SK-N-SH (cell line): ENCODE measurements around the gene ZMYM3.
"Not testable (repeated sequence)": the region's sequence is repeated elsewhere in the genome, so short reads cannot be mapped to it uniquely, and the experiment has no call there.

Experiments used
- EP300 ChIP-seq, 2 experiments: IDR thresholded peaks; 2 replicates each; pipeline versions ENCODE4 v1.4.0 to v1.6.1; 2012; ENCODE audit warnings: borderline replicate concordance in 1 of 2, low read depth in 1 of 2, low read length in 1 of 2
- JUND ChIP-seq: IDR thresholded peaks from 2 replicates; pipeline ENCODE4 v1.4.0; 2012
- MXI1 ChIP-seq: IDR thresholded peaks from 2 replicates; pipeline ENCODE4 v1.6.1; 2012; ENCODE audit warnings: mild to moderate bottlenecking, low read depth, low read length, improper control_type of control experiment
- POLR2AphosphoS5 ChIP-seq: IDR thresholded peaks from 2 replicates; pipeline ENCODE4 v1.6.1; 2012; ENCODE audit warnings: low read depth, low read length
- RCOR1 ChIP-seq: fragments of 150-350 bp; IDR thresholded peaks from 2 replicates; pipeline ENCODE4 v1.6.1; 2017; ENCODE audit warnings: antibody characterized with exemption, low read length
- RXRA ChIP-seq: IDR thresholded peaks from 2 replicates; pipeline ENCODE4 v1.4.0; 2012; ENCODE audit warnings: low read depth, mild to moderate bottlenecking, borderline replicate concordance
- TCF12 ChIP-seq: IDR thresholded peaks from 2 replicates; pipeline ENCODE4 v1.4.0; 2012
- TF ChIP-seq, protein P1 (sequence below): IDR thresholded peaks from 2 replicates; pipeline ENCODE4 v1.4.0; 2012; ENCODE audit warnings: low read depth, borderline replicate concordance
- TF ChIP-seq, protein P2 (sequence below): fragments of 200-600 bp; sonication (generic); IDR thresholded peaks from 2 replicates; pipeline ENCODE4 v1.6.1; 2017; ENCODE audit warnings: antibody characterized with exemption, mild to moderate bottlenecking, moderate library complexity
- TF ChIP-seq, protein P3 (sequence below): fragments of 150-350 bp; IDR thresholded peaks from 2 replicates; pipeline ENCODE4 v1.6.1; 2017; ENCODE audit warnings: antibody characterized with exemption, low read length, low read depth, borderline replicate concordance

DNA sequence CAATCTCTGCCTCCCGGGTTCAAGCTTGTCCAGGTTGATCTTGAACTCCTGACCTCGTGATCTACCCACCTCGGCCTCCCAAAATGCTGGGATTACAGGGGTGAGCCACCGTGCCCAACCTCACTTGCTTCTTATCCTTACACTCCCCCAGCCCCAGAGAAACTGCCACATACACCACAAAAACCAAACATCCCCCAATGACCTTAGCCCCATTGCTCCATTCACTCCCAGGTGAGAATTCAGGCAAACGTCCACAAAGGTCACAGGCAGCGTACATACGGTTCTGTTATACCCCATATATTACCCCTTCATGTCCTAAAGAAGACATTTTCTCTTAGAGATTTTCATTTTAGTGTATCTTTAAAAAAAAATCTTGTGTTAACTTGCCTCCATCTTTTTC, 46.6 kb upstream of the ZMYM3 start:
- TF ChIP-seq, protein P1, sequence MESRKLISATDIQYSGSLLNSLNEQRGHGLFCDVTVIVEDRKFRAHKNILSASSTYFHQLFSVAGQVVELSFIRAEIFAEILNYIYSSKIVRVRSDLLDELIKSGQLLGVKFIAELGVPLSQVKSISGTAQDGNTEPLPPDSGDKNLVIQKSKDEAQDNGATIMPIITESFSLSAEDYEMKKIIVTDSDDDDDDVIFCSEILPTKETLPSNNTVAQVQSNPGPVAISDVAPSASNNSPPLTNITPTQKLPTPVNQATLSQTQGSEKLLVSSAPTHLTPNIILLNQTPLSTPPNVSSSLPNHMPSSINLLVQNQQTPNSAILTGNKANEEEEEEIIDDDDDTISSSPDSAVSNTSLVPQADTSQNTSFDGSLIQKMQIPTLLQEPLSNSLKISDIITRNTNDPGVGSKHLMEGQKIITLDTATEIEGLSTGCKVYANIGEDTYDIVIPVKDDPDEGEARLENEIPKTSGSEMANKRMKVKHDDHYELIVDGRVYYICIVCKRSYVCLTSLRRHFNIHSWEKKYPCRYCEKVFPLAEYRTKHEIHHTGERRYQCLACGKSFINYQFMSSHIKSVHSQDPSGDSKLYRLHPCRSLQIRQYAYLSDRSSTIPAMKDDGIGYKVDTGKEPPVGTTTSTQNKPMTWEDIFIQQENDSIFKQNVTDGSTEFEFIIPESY = not testable (repeated sequence)
- TF ChIP-seq, protein P2, sequence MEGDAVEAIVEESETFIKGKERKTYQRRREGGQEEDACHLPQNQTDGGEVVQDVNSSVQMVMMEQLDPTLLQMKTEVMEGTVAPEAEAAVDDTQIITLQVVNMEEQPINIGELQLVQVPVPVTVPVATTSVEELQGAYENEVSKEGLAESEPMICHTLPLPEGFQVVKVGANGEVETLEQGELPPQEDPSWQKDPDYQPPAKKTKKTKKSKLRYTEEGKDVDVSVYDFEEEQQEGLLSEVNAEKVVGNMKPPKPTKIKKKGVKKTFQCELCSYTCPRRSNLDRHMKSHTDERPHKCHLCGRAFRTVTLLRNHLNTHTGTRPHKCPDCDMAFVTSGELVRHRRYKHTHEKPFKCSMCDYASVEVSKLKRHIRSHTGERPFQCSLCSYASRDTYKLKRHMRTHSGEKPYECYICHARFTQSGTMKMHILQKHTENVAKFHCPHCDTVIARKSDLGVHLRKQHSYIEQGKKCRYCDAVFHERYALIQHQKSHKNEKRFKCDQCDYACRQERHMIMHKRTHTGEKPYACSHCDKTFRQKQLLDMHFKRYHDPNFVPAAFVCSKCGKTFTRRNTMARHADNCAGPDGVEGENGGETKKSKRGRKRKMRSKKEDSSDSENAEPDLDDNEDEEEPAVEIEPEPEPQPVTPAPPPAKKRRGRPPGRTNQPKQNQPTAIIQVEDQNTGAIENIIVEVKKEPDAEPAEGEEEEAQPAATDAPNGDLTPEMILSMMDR = not testable (repeated sequence)
- not testable (repeated sequence) for TF ChIP-seq RXRA; POLR2AphosphoS5; MXI1; EP300 (IDR thresholded peaks at IDR 0.05; ENCODE audit: borderline replicate concordance in 1 of 2, low read depth in 1 of 2, low read length in 1 of 2); RCOR1; JUND; TCF12
- TF ChIP-seq, protein P3, sequence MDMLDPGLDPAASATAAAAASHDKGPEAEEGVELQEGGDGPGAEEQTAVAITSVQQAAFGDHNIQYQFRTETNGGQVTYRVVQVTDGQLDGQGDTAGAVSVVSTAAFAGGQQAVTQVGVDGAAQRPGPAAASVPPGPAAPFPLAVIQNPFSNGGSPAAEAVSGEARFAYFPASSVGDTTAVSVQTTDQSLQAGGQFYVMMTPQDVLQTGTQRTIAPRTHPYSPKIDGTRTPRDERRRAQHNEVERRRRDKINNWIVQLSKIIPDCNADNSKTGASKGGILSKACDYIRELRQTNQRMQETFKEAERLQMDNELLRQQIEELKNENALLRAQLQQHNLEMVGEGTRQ = not testable (repeated sequence)
